IPS DF 6.9 (cell line): ENCODE results near the gene AOX1.

Source experiments
- DNase-seq: peaks from one replicate; pipeline ENCODE4 v3.0.0-alpha.2; 2013; ENCODE audit warnings: low read depth, low spot score
- H3K27ac ChIP-seq: one replicate; pipeline ENCODE4 v1.5.1; 2013; ENCODE audit warnings: low read length, control low read depth
- H3K27me3 ChIP-seq: 2 replicates; pipeline ENCODE4 v1.6.1; 2013; ENCODE audit warnings: mild to moderate bottlenecking, low read length; ENCODE audit not compliant: control insufficient read depth, insufficient read depth
- H3K36me3 ChIP-seq: 2 replicates; pipeline ENCODE4 v1.6.1; 2013; ENCODE audit warnings: low read length; ENCODE audit not compliant: control insufficient read depth, insufficient read depth
- H3K4me1 ChIP-seq: 2 replicates; pipeline ENCODE4 v1.6.1; 2013; ENCODE audit warnings: low read length; ENCODE audit not compliant: control insufficient read depth, insufficient read depth
- H3K4me3 ChIP-seq: 2 replicates; pipeline ENCODE4 v1.5.1; 2013; ENCODE audit warnings: mild to moderate bottlenecking, low read length
- H3K9me3 ChIP-seq: 2 replicates; pipeline ENCODE4 v1.6.1; 2013; ENCODE audit warnings: low read length, inconsistent platforms; ENCODE audit not compliant: control insufficient read depth, insufficient read depth
- WGBS: extraction: QIAGEN DNeasy Blood & Tissue Kit; methylation state at CpG from one replicate; pipeline ENCODE4 v1.1.7; 2013; ENCODE audit warnings: mixed read lengths, missing lambda C conversion rate; ENCODE audit not compliant: insufficient read length, insufficient coverage; 5-methylcytosine and 5-hydroxymethylcytosine counted together

AOX1 gene

DNA sequence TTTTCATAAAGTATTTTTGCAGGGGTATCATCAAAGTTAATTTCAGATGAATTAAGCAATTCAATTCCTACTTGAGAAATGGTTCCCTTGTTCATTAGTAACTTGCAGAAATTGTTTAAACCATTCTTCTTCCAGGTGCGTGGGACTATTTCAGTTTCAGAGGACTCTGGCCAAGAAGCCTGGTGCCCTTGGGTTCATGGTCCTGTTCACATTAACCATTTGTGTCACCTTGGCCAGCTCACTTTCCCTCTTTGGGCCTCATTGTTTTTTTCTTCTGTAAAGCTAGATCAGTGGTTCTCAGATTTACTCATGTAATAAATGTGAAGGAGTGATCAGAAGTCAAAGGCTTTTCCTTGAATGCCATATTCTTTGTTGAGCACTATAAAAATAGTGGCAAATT, 113.5 kb downstream of the AOX1 start:
- DNase-seq = no peak
- Histone ChIP-seq H3K4me1 (no peaks in the 10 kb centered on the region), H3K36me3 (no peaks in the 10 kb centered on the region), H3K4me3 (no peak overlapping the region), H3K9me3 (no peaks in the 10 kb centered on the region), H3K27ac (no peak overlapping the region), H3K27me3 (no peaks in the 10 kb centered on the region)
- no CpG with 5 or more reads among the region's 1 CpG for WGBS

DNA sequence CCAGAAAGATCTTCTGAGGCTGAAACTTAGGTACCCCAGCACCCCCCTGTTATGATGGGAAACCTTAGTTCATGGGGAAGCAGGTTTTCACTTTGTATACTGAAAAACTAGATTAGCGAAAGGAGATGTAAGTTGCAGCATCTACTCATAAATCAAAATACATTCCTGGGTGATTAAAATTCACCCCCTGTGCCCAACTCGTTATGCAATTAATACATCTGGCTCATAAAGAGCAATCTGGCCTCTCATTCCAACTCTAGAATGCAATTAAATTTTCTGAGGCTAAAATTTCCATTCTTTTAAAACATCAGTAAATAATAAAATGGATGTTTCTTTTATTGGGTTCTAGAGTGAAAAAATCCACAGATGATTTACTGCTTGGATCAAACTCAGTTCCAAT, 115.0 kb downstream of the AOX1 start:
- WGBS = no CpG with 5 or more reads among the region's 2 CpGs
- H3K27ac ChIP-seq = no peak overlapping the region

DNA sequence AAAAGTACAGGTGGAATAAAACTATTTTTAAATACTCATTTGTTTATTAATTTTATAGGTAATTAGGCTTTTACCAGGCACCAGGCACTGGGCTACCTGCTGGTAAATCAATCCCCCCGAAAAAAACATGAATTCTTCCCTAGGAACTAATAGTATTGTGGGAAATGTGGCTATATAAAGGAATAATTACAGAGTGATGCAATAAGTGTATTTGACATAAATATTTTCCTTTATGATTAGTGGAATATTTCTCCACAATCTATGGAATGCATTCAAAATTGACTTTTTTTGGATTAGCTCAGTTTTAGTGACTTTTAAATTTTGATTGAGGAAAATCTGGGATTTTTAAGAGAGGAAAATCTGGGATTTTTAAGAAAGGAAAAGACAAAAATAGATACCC, 116.2 kb downstream of the AOX1 start:
- no peaks in the 10 kb centered on the region for H3K27me3 ChIP-seq
- H3K4me3 ChIP-seq = no peak overlapping the region
- H3K27ac ChIP-seq = no peak overlapping the region
- WGBS = no CpG with 5 or more reads among the region's 1 CpG
- H3K36me3 ChIP-seq = no peaks in the 10 kb centered on the region
- H3K9me3 ChIP-seq = no peaks in the 10 kb centered on the region
- no peaks in the 10 kb centered on the region for H3K4me1 ChIP-seq
- DNase-seq = no peak

More for the DNA sequence above, 115.0 kb downstream of the AOX1 start:
- no peaks in the 10 kb centered on the region for H3K27me3 ChIP-seq
- H3K36me3 ChIP-seq = no peaks in the 10 kb centered on the region
- no peaks in the 10 kb centered on the region for H3K9me3 ChIP-seq
- DNase-seq = no peak
- H3K4me1 ChIP-seq = no peaks in the 10 kb centered on the region
- no peak overlapping the region for H3K4me3 ChIP-seq

DNA sequence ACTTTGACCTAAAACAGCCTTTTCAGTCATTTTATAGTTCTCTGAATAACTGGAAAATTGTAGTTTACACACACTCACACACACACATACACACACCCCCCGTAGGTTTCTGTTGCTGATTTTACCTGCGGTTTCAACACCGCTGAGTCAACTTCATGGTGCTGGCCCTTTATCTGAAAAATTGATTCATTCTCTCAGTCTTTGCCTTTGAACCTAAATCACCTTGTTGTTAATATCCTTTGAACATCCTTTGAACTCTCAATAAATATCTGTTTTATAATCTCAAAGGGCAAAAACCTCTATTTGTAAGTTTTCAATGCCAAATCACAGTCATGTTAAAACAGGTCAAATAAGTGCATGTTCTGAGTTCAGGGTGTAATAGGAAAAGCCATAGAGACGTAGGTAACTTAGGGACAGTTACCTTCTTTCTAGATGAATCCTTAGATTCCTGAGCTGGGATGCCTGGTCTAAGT, 116.9 kb downstream of the AOX1 start:
- Histone ChIP-seq H3K4me1 (no peaks in the 10 kb centered on the region), H3K4me3 (no peak overlapping the region), H3K27me3 (no peaks in the 10 kb centered on the region), H3K9me3 (no peaks in the 10 kb centered on the region), H3K36me3 (no peaks in the 10 kb centered on the region), H3K27ac (no peak overlapping the region)
- DNase-seq = no peak
- WGBS = no CpG with 5 or more reads among the region's 4 CpGs

DNA sequence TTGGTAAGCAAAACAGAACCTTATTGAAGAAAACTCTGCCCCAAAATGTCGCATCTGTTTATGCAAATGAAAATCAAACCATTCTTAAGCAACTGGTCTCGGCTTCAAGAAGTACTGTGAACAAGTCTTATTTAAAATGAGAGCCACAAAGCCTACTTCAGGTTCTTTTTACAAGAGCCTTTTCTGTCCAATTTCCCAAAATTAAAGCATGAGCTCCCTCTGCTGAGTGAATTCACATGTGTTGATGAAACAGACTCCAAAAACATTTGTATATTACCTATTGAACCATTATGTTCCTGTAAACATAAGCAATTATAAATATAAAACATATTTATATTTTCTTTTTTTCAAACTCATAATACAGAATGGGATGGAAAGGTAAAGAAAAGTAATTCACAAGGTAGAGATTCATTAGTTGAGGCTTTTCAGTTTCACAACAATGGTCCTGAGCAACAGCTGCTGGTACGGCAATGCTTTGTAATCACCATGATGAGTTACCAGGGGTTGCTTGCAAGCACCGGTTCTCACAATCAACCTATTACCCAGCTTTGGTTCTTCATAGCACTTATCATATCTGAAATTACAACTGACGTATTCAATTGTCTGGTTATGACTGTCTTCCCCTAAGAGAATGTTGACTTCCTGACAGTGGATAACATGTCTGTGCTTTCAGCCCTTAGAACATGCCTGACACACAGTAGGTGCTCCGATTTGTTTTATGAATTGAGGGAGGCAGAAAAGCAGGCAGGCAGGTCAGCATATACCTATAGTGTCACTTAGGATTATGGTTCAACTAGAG, 117.5 kb downstream of the AOX1 start:
- H3K4me1 ChIP-seq = no peaks in the 10 kb centered on the region
- H3K27ac ChIP-seq = no peak overlapping the region
- WGBS = no CpG with 5 or more reads among the region's 6 CpGs
- DNase-seq = no peak
- no peaks in the 10 kb centered on the region for H3K36me3 ChIP-seq
- H3K9me3 ChIP-seq = no peaks in the 10 kb centered on the region
- no peaks in the 10 kb centered on the region for H3K27me3 ChIP-seq
- H3K4me3 ChIP-seq = no peak overlapping the region

DNA sequence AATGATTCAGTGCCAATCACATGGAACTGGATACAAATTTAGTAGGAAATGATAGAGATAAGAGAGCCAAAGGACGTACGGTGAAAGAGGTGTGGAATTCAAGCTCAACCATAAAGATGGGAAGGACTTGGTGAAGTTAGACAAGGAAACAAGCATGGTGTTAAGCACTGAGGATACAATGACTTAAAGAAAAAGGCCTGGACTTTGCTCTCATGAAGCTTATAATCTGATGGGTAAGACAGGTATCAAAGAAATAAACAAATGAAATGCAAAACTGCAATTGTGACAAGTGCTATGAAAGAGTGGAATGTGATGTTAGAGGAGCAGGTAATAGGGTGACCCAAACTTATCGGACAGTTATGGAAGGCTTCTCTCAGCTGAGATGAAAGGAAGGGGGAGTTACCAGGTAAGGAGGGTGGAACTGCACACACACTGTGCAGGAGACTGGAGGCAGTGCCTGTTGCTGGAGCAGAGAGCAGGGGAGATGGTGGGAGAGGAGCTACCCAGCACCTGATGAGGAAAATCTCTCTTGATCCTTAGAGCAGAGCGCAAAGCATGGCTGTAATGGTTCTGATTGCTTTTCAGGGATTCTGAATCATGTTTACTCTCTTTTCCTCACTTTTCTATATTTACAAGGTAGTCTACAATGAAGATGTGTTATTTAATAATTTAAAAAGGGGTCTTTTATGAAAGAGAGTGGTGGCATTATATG, 118.3 kb downstream of the AOX1 start:
- WGBS = no CpG with 5 or more reads among the region's 4 CpGs
- Histone ChIP-seq H3K27me3 (no peaks in the 10 kb centered on the region), H3K36me3 (no peaks in the 10 kb centered on the region), H3K4me1 (no peaks in the 10 kb centered on the region), H3K4me3 (no peak overlapping the region), H3K9me3 (no peaks in the 10 kb centered on the region), H3K27ac (no peak overlapping the region)
- no peak for DNase-seq

DNA sequence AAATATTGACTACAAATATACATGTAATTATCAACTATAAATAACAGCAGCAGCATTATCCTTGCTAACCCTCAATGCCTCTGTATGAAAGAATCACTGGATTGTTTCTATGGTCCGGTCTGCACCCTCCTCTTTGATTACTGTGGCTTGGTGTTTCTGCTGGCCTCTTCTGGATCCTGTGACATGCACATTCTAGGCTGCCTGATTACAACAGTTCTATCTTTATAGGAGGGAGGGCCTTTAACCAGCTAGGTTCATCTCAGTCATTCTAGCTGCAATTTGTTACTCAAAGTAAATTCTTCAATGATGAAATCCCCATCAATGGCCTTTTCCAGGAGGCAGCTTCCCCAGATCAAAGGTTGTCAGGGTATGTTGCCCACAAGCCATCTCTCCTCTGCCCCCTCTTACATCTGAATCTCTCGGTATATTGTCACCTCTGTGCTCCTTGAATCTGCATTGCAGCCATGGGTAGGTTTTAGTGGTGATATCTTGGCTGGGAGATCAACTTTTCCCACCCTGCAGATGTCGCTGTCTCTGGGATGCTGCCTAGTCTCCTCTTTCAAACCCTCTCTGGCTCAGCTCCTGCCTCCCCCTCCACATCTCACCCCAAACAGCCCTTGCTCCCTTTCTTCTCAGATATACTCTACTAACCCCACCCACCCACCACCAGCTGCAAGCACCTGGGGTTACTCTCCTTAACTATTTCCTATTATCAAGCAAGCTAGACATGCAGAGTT, 119.7 kb downstream of the AOX1 start:
- Histone ChIP-seq H3K27me3 (no peaks in the 10 kb centered on the region), H3K27ac (no peak overlapping the region), H3K4me3 (no peak overlapping the region), H3K4me1 (no peaks in the 10 kb centered on the region), H3K36me3 (no peaks in the 10 kb centered on the region), H3K9me3 (no peaks in the 10 kb centered on the region)
- WGBS = no CpG with 5 or more reads among the region's 3 CpGs
- peak; percentile 47 for DNase-seq

DNA sequence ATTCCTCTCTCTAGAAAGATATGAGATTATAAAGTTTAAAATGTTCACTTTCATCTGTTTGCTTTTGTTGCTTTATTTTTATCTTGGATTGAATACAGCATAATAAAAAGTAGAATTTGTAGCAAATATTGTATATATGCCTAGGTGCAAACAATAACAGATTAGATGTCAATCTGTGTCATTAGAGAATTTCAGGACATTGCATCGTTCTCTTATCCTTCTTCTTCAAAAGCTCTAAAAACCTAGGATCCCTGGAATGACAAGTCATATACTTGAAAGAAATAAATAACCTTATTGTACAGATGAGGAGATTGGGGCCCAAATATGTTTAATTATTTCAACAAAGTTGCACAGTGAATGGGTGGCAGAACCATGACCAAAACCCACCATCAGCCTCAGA, 123.1 kb downstream of the AOX1 start:
- H3K9me3 ChIP-seq = no peaks in the 10 kb centered on the region
- no peaks in the 10 kb centered on the region for H3K27me3 ChIP-seq
- no CpG with 5 or more reads among the region's 1 CpG for WGBS
- no peak overlapping the region for H3K27ac ChIP-seq
- no peak for DNase-seq
- H3K36me3 ChIP-seq = no peaks in the 10 kb centered on the region
- no peak overlapping the region for H3K4me3 ChIP-seq
- H3K4me1 ChIP-seq = 0 out of 2 replicates have a peak, but pooled peaks cover 1% of the 10 kb centered on the region

DNA sequence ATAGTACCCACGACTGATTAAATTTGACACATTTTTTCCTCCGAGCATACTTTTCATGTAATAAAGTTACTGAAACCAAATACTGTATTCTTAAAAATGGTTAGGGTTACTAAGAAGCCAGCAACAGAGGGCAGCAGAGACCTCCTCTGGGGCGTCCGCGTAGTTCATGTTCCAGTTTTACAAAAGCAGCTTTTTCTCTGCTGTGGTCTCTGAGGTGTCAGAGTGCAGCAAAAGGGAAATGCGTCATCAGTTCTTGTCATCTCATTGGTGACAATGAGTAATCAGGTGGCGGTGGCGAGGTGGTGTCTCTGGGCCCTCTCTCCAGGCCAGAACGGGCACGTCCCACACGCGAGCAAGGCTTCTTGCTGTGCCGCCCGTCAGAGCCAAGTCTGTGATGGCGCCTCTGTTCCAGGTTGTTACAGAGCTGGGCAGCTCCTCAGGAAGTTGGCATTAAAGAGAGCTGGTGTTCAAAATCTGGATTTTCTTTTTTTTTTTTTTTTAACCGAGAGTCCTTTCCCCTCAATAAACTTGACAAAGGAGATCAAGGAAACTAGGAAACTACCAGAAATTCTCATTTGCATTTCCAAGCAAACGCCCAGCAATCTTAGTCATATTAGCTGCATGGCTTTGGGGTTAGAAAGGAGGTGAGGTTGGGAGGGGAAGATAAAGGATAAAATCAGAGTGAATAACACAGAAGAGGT, 127.3 kb downstream of the AOX1 start:
- WGBS = no CpG with 5 or more reads among the region's 17 CpGs
- H3K4me3 ChIP-seq = peak overlapping the region; percentile 15; the same call in 1 of the 2 replicates
- 0 out of 2 replicates have a peak, but pooled peaks cover 1% of the 10 kb centered on the region for H3K4me1 ChIP-seq

DNA sequence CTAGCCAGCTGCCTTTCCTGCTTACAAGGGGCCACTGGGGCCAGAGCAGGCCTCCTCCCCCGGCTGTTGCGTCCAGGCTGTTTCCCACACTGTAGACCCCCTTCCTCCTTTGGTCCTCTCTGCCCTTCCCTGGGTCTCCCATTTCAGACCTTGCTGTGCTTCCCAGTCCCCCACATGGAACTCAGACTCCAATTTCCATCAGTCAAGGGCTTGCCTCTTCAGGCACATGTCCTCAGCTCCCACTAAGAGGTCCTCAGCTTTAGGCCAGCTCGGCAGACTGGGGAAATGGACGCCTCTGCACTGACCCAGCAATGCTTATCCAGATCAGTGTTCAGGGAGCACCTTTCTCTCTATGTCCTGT, 127.9 kb downstream of the AOX1 start:
- Histone ChIP-seq H3K4me3 (no peak overlapping the region), H3K4me1 (0 out of 2 replicates have a peak, but pooled peaks cover 1% of the 10 kb centered on the region), H3K27ac (no peak overlapping the region), H3K36me3 (no peaks in the 10 kb centered on the region), H3K27me3 (no peaks in the 10 kb centered on the region), H3K9me3 (no peaks in the 10 kb centered on the region)
- no peak for DNase-seq
- WGBS = no CpG with 5 or more reads among the region's 4 CpGs

More for the DNA sequence above, 127.3 kb downstream of the AOX1 start:
- peak; percentile 66 for DNase-seq
- H3K27ac ChIP-seq = no peak overlapping the region
- no peaks in the 10 kb centered on the region for H3K36me3 ChIP-seq
- no peaks in the 10 kb centered on the region for H3K27me3 ChIP-seq
- H3K9me3 ChIP-seq = no peaks in the 10 kb centered on the region
